ENCODE data around the gene RGS19.
A peak's percentile ranks its signal among the peaks of the same experiment; 100 is the strongest.

The RGS19 gene

GRCh38 chr20:64078934-64079272 lies 415 bp downstream of the RGS19 start:
- DNase-seq (ENCODE audit: extremely low spot score, insufficient read length, low read depth) (no peak), FAIRE-seq (no peak)

DNA sequence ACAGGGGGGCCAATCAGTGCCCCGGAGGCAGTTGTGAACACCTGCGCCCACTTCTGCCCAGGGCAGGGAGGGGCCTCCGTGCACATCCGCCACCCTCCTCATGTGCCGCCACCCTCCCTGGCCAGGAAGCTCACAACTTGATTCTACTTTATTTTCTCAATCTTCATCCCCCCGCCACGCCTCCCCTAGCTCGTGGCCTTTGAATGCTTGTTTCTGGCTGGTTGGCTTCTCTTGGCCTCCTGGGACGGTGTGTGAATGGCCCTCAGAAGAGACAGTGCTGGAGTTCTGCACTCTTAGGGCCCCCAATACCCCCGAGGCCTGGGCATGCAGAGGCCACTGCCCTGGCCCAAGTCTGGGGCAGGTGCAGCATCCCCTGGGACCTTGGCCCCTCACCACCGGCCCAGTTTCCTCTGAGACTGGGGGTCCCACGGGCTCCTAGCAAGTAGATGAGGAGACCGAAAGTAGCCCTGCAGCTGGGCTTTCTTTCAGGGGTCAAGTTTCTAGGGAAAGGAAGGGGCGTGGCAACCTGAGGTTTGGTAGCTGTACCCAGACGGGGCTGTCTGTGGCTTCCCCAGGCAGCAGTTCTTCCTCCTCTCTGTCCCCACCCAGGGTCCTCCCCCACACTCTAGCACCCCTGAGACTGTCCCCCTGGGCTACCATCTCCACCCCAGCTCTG lies 1.3 kb downstream of the RGS19 start:
- FAIRE-seq (peak; percentile 93), DNase-seq (ENCODE audit: extremely low spot score, insufficient read length, low read depth) (no peak)

DNA sequence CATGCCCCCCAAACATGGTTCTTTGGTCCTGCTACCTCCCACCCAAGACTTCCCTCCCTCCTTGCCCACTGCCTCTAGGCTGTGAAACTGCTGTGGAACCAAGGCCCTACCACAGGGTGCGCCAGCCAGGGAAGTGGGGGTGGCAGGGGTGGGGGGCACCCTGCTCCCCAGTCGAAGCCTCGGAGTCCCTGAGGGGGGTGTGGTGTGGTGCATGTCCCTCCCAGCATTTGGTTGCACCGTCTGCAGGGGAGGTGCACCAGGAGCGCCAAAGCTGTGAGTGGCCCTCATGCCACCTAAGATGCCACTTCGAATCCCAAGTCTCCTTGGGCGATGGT lies 1.8 kb downstream of the RGS19 start:
- DNase-seq (ENCODE audit: extremely low spot score, insufficient read length, low read depth) (no peak), FAIRE-seq (peak; percentile 44)

DNA sequence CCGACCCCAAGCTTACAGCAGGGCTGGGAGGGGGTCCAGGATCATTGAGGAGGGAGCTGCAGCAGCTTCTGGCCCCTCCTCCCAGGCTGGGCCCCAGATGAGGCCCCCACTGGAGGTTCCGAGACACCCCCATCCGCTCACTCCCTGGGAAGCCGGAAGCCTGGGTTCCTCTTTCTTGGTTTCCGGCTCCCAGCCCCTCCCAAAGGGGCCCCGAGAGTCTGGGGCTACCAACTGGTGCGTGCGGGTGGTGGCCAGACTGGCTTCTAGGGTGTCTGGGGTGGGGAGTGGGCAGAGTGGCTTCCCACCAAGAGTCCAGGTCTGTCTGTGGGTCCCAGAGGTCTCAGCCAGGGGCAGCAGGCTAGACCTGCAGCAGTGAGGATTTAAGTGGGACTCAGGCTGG lies 2.2 kb downstream of the RGS19 start:
- peak; percentile 80 for FAIRE-seq
- no peak for DNase-seq (ENCODE audit: extremely low spot score, insufficient read length, low read depth)

DNA sequence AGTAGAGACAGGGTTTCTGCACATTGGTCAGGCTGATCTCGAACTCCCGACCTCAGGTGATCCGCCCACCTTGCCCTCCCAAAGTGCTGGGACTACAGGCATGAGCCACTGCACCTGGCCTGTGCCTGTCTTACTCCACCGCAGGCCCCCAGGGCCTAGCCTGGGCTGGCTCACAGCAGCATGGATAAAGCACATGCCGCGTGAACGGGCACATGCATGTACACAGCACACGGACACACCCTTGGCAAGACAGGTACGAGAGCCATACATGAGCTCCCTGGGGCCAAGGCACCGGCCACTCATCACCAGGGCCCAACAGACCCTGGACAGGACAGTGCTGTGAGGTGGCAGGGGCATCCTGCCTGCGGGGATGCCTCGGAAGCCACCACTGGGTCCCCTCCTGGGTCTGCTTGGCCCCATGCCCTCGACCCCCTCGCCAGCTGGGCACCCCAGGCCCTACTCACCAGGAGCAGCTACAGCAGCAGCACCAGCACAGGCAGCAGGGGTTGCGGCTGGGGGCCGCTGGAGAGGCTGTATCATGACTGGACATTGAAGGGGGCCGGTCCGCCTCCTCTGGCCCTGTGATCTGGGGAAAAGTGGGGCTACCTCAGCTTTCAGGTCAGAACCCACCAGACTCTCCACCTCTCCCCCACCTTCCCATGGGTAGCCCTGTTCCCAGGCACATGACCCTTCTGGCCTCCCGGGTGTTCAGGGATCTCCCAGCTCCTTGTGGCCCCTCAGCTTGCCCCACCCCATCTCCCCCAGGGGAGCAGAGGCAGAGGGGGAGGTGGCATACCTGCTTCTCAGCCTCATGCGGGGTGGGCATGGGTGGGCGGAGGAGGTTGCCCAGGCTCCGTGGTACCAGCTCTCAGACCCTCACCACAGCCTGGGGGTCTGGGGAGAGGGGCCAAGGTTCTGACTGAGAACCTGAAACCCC lies 3.0 kb downstream of the RGS19 start:
- FAIRE-seq (no peak), DNase-seq (ENCODE audit: extremely low spot score, insufficient read length, low read depth) (no peak)

DNA sequence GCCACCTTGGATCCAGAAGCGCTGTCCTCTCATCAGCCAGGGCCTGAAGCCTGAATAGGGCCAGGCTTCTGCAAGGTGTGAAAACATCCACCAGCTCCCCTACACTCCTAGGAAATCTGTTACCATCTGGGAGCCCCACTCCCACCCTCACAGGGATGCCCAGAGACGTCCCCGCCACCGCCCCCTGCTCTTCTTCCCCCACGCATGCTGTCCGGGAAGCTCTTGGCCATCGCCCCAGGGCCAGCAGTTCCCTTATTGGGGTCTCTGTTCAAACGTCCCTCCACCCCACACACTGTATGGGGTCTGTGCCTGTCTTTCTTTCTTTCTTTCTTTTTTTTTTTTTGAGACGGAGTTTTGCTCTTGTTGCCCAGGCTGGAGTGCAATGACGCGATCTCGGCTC lies 3.8 kb downstream of the RGS19 start:
- DNase-seq (ENCODE audit: extremely low spot score, insufficient read length, low read depth) (no peak), FAIRE-seq (no peak)

- DNase-seq (ENCODE audit: extremely low spot score, insufficient read length, low read depth) (no peak), FAIRE-seq (no peak)
Observed at GRCh38 chr20:64074963-64075362, 4.4 kb downstream of the RGS19 start.

DNA sequence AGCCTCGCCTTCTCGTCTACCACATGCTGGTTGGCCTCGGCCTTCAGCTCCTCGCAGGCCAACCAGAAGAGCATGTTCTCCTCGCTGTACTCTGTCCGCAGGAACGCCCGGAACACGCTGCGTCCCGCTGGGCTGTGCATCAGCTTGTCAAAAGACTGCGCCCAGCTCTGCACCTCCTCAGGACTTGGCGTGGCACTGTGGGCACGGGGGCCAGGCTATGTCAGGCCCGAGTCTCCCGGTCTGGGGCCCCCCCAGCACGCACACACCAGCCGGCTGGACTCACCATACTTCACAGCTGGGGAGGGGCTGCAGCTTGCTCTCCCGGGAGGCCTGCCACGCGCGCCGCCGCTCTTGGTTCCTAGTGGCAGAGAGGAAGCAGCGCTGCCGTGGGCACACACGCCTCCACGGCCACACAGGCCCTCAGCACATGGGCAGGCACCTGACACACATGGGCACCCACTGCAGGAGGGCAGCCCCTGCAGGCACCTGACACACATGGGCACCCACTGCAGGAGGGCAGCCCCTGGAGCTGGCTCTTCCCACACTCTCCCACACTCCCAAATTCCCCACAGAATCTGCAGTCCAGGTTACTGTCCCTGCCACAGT lies 5.0 kb downstream of the RGS19 start:
- FAIRE-seq (no peak), DNase-seq (ENCODE audit: extremely low spot score, insufficient read length, low read depth) (no peak)

DNA sequence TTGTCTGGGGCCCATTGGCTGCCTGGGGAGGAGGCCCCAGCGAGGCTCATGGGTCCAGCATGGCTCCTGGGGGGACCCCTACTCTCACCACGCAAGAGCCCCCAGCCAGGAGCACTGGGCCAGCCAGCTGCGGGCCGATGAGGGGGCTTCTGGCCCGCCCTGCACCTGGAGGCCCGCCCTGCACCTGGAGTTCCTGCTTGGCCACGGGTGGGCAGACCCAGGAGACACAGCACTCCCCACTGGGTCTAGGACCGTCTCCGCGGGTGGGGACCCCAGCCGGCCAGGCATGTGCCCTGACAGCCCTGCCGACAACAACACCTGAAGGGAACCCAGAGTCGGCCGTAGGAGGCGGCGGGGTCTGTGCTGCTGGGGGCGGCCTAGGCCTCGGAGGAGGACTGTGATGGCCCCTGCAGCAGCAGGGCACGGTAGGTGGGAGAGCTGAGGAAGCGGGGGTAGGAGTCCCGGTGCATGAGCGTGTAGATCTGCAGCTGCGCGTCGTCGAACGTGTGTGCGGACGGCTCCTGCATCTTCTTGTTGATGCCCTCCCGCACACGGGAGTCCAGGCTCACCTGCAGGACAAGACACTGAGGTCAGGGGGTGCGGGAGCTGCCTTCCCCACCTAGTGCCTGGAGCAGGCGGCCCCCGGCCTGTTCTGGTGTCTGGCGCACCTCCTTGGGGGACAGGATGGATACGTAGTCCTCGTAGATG lies 5.7 kb downstream of the RGS19 start:
- FAIRE-seq = no peak
- no peak for DNase-seq (ENCODE audit: extremely low spot score, insufficient read length, low read depth)

DNA sequence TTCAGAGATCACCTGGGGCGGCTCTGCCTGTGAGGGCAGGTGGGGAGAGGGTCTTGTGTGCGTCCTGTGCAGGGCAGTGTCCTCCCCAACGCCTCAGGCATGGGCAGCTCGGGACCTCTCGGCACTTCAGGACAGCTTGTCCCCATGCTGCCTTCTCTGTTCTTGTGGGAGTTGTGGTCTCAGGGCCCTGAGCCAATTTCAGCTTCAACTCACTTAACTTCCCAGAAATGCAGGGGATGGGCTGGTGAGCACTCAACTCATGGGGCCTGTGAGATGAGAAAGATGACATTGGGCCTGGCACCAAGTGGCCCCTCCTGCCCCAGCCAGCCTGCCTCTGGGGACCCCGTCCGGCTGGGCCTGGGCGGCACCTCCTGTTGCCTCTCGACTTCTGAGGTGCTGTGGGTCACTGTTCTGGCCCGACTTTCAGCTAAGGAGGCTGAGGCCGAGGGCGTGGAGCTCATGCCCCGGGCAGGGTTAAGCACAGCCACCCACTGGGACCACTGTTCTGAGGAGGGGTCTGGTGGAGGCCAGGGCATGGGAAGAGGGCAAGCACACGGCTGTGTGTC lies 6.7 kb downstream of the RGS19 start:
- DNase-seq (ENCODE audit: extremely low spot score, insufficient read length, low read depth) (no peak), FAIRE-seq (no peak)

GRCh38 chr20:64071341-64072332 lies 7.7 kb downstream of the RGS19 start:
- DNase-seq (ENCODE audit: extremely low spot score, insufficient read length, low read depth) = no peak
- no peak for FAIRE-seq

- DNase-seq (ENCODE audit: extremely low spot score, insufficient read length, low read depth) (no peak), FAIRE-seq (no peak)
Observed at GRCh38 chr20:64070244-64070993, 8.9 kb downstream of the RGS19 start.

DNA sequence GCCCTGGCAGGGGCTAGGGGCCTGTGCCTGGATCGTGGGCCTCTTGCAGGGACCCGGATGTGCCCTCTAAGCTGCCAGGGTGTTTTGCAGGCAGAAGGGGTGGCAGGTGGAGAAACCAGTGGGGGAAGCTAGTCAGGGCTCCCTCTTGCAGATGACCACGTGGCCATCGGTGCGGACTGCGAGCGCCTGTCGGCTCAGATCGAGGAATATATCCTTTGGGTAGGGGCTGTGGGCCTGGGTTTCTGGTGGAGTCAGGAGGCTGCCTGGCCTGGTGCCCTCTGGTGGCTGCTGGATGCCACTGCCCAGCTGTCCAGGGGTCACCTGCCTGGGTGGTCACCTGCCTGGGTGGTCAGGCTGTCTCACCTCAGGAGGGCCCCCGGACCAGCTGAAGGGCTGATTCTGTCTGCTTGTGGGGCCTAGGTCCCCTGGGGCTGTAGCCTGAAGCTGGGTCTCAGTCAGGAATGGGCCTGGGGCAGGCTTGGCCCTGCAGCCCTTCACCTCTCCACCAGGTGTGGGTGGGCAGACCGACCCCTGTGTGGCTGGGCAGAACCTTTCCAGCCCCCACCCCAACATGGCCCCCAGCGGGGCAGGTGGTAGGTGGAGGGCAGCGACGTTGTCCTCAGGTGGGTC lies 9.6 kb downstream of the RGS19 start:
- no peak for DNase-seq (ENCODE audit: extremely low spot score, insufficient read length, low read depth)
- no peak for FAIRE-seq

DNA sequence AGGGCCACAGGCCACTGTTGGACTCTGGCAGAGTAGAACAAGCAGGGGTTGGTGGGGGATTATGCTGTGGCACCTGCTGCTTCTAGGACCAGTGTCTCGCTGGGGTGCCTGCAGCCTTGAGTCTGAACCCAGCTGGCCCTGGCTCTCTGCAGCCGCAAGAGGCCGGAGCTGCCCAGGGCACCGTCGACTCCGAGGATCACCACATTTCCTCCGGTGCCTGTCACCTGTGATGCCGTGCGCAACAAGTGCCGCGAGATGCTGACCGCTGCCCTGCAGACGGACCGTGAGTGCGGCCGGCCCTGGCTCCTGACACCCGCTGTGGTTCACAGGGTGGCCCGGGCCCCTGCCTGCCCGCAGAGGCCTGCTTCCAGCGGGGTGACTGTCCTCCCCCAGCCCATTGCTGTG lies 10.1 kb downstream of the RGS19 start:
- DNase-seq (ENCODE audit: extremely low spot score, insufficient read length, low read depth) (no peak), FAIRE-seq (no peak)

- FAIRE-seq (no peak), DNase-seq (ENCODE audit: extremely low spot score, insufficient read length, low read depth) (no peak)
Observed at GRCh38 chr20:64068386-64069208, 10.7 kb downstream of the RGS19 start.

DNA sequence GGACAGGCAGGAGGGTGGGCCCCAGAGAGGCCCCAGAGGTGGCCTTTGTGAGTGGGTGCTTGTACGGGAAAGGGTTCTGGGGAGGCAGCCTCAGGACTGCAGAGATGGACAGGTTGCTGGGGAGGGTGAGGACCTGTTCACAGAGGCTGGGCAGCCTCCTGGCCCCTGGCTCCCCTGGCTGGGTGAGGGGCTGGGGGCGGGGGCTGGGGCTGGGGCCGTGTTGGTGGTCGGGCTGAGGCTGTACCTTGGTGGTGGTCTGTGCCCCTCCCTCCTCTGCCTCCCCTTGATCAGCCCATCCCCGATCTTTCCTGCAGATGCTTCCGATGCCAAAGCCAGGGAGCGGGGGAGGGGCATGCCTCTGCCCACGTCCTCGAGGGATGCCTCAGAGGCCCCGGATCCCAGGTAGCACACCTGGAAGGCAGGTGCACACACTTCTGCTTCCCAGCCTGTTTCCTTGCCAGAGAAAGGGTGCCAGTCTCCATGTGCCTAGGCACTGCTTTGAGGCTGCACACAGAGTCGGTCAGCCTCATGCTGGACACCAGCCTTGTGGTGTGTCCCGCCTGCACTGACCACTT lies 11.5 kb downstream of the RGS19 start:
- DNase-seq (ENCODE audit: extremely low spot score, insufficient read length, low read depth) (no peak), FAIRE-seq (no peak)
